CD14-positive monocyte (primary cell): Measurements from ENCODE around the gene RANBP3. TPM values are rescaled to one million over a fixed set of nuclear protein-coding genes. Genes with fewer than 3 reads are reported as not detected.

Experiments
- DNase-seq, 3 donors: peaks; one replicate each; pipeline ENCODE4 v3.0.0-alpha.2; 2011 to 2022
- H2AFZ ChIP-seq: 2 replicates; pipeline ENCODE4 v1.6.0; 2012; ENCODE audit warnings: mild to moderate bottlenecking, low read depth, low read length, inconsistent platforms; ENCODE audit not compliant: insufficient read depth, poor library complexity, severe bottlenecking
- H3K27ac ChIP-seq, 2 donors: 1 replicate in 1 of 2; 2 replicates in 1 of 2; pipeline ENCODE4 v1.5.1; 2012 to 2013; ENCODE audit warnings: low read length in 2 of 2, control low read depth in 1 of 2, inconsistent platforms in 1 of 2, low read depth in 1 of 2, mild to moderate bottlenecking in 1 of 2
- H3K27me3 ChIP-seq, 2 donors: one replicate each; pipeline versions ENCODE4 v1.6.0 to v1.6.1; 2011 to 2013; ENCODE audit warnings: low read length in 2 of 2; ENCODE audit not compliant: control insufficient read depth in 2 of 2, insufficient read depth in 2 of 2
- H3K36me3 ChIP-seq, 2 donors: replicated peaks in 1 of 2; 1 replicate in 1 of 2; 2 replicates in 1 of 2; pipeline versions ENCODE4 v1.5.1 to v1.6.1; 2012 to 2013; ENCODE audit warnings: low read length in 2 of 2, control low read depth in 1 of 2, inconsistent platforms in 1 of 2, mild to moderate bottlenecking in 1 of 2; ENCODE audit not compliant: insufficient read depth in 2 of 2, control insufficient read depth in 1 of 2
- H3K4me1 ChIP-seq, 2 donors: 1 replicate in 1 of 2; 2 replicates in 1 of 2; pipeline versions ENCODE4 v1.5.1 to v1.6.1; 2012 to 2013; ENCODE audit warnings: low read length in 2 of 2, control low read depth in 1 of 2, inconsistent platforms in 1 of 2, mild to moderate bottlenecking in 1 of 2, moderate library complexity in 1 of 2; ENCODE audit not compliant: insufficient read depth in 2 of 2, control insufficient read depth in 1 of 2
- H3K4me2 ChIP-seq: replicated peaks from 2 replicates; pipeline ENCODE3; 2012; ENCODE audit warnings: low read length, moderate library complexity, mild to moderate bottlenecking; ENCODE audit not compliant: poor library complexity, severe bottlenecking; ENCODE audit errors: extremely low read depth
- H3K4me3 ChIP-seq, 3 experiments: fragments of 200-600 bp in 1 of 3; sonication (generic) in 1 of 3; replicated peaks in 1 of 3; 1 replicate in 2 of 3; 2 replicates in 1 of 3; pipeline ENCODE4 v1.5.1; 2011 to 2013; ENCODE audit warnings: low read length in 3 of 3, mild to moderate bottlenecking in 3 of 3, control low read depth in 2 of 3, low read depth in 2 of 3, inconsistent platforms in 1 of 3, moderate library complexity in 1 of 3
- H3K79me2 ChIP-seq: 2 replicates; pipeline ENCODE4 v1.6.0; 2012; ENCODE audit warnings: mild to moderate bottlenecking, control low read depth, inconsistent platforms, low read length, moderate library complexity; ENCODE audit not compliant: insufficient read depth
- H3K9ac ChIP-seq: 2 replicates; pipeline ENCODE4 v1.6.0; 2017; ENCODE audit warnings: low read length, mild to moderate bottlenecking; ENCODE audit not compliant: insufficient read depth, poor library complexity, severe bottlenecking
- H3K9me3 ChIP-seq, 2 donors: replicated peaks in 1 of 2; 1 replicate in 1 of 2; 2 replicates in 1 of 2; pipeline versions ENCODE4 v1.5.1 to v1.6.1; 2012 to 2013; ENCODE audit warnings: low read length in 2 of 2, control low read depth in 1 of 2; ENCODE audit not compliant: control insufficient read depth in 1 of 2, insufficient read depth in 1 of 2
- H4K20me1 ChIP-seq: 2 replicates; pipeline ENCODE4 v1.6.0; 2012; ENCODE audit warnings: mild to moderate bottlenecking, low read length, control low read depth, moderate library complexity; ENCODE audit not compliant: insufficient read depth
- H3K27ac Mint-ChIP-seq, 7 donors: one replicate each; pipeline ENCODE4 v1.8.0; 2020; ENCODE audit warnings: mild to moderate bottlenecking in 7 of 7, mixed read lengths in 7 of 7, moderate library complexity in 6 of 7, inconsistent platforms in 2 of 7
- H3K27me3 Mint-ChIP-seq, 3 donors: one replicate each; pipeline ENCODE4 v1.8.0; 2021 to 2022; ENCODE audit warnings: low read depth in 3 of 3, mild to moderate bottlenecking in 3 of 3, mixed read lengths in 3 of 3, moderate library complexity in 3 of 3, inconsistent platforms in 1 of 3
- H3K36me3 Mint-ChIP-seq, 2 donors: one replicate each; pipeline ENCODE4 v1.8.0; 2020; ENCODE audit warnings: mixed read lengths in 2 of 2, inconsistent platforms in 1 of 2, mild to moderate bottlenecking in 1 of 2
- H3K4me1 Mint-ChIP-seq: one replicate; pipeline ENCODE4 v1.8.0; 2020; ENCODE audit warnings: mild to moderate bottlenecking, mixed read lengths
- H3K4me3 Mint-ChIP-seq, 2 donors: one replicate each; pipeline ENCODE4 v1.8.0; 2020; ENCODE audit warnings: mild to moderate bottlenecking in 2 of 2, mixed read lengths in 2 of 2, moderate library complexity in 1 of 2
- H3K9me3 Mint-ChIP-seq, 7 donors: one replicate each; pipeline ENCODE4 v1.8.0; 2020 to 2022; ENCODE audit warnings: mixed read lengths in 7 of 7, mild to moderate bottlenecking in 6 of 7, moderate library complexity in 6 of 7, inconsistent platforms in 2 of 7
- WGBS: methylation state at CpG from one replicate; pipeline ENCODE4 v1.1.5; 2013; ENCODE audit warnings: missing lambda C conversion rate; ENCODE audit not compliant: insufficient coverage; 5-methylcytosine and 5-hydroxymethylcytosine counted together
- intact Hi-C, 2 donors: fragments of 100-400 bp; cut with micrococcal nuclease; formaldehyde crosslinking; loops; one replicate each; pipeline versions ENCODE4 v1.15.0 to v1.15.1; 2023
- polyA plus RNA-seq, 3 donors: library from polyadenylated mRNA; depleted of rRNA in 1 of 3; unstranded in 2 of 3; stranded (reverse) in 1 of 3; fragments of 300-500 nt in 2 of 3; fragments of >200 nt in 1 of 3; fragmentation: Illumina TruSeq in 2 of 3; gene quantifications; 1 replicate in 2 of 3; 2 replicates in 1 of 3; pipeline ENCODE4 v1.2.3, GENCODE V29; 2012 to 2021
- TF ChIP-seq, protein P1 (sequence below): fragments of 200-600 bp; IDR thresholded peaks from one replicate; pipeline ENCODE4 v1.8.0; 2022; ENCODE audit warnings: antibody characterized with exemption, mild to moderate bottlenecking

Gene RANBP3
- polyA plus RNA-seq, 3 donors, result 4.5 to 49.5 (median 8.1) TPM

DNA sequence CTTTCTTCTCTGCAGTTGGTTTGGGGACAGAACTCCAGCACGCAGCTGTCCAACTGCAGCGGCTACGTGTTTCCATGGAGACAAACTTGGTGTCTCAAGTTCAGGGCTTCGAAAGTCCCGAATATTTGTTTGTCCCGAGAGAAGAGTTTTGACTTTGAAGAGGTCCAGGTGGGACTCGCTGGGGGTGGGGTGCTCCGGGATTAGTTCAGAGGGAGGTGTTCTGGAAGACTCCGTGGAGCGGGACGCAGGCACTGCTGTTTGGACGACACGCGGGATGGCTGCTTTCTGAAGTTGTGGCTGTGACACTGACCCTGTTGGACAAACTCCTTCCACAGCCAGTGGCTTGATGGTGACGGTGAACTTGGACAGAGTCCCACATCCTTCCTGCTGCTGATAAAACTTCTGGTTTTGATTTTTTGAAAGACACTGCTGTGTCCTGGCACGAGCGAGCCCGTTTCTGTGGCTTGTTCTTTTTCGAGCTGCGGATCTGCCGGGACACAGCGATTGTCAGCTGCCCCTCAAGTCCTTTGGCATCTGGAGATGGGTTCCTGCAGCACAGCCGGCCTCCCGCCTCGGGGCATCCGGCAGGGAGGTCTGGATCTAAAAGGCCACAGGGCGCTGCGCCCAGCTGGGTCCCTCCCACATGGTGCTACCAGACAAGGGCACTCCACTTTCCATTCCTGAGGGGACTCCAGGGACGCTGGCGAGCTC, 15.9 kb upstream of the RANBP3 start:
- no peaks in the 10 kb centered on the region for H3K4me1 ChIP-seq
- 78% methylated on average over 29 of the region's 30 CpGs for WGBS
- Mint-ChIP-seq H3K9me3 (peaks cover 0 to 2% (median 0%) of the 10 kb centered on the region in 7 donors), H3K4me3 (no peak overlapping the region), H3K36me3 (peaks cover 13 to 28% of the 10 kb centered on the region in 2 donors), H3K4me1 (peaks cover 2% of the 10 kb centered on the region), H3K27ac (peak overlapping the region in 1 of 7 donors; percentile 36), H3K27me3 (peaks cover 0 to 2% (median 0%) of the 10 kb centered on the region in 3 donors)
- H2AFZ ChIP-seq, result no peak overlapping the region
- no peaks in the 10 kb centered on the region for H3K9me3 ChIP-seq
- H3K27me3 ChIP-seq, result no peaks in the 10 kb centered on the region
- H3K4me3 ChIP-seq, result no peak overlapping the region
- intact Hi-C loops, result no loop called here
- TF ChIP-seq, protein P1, sequence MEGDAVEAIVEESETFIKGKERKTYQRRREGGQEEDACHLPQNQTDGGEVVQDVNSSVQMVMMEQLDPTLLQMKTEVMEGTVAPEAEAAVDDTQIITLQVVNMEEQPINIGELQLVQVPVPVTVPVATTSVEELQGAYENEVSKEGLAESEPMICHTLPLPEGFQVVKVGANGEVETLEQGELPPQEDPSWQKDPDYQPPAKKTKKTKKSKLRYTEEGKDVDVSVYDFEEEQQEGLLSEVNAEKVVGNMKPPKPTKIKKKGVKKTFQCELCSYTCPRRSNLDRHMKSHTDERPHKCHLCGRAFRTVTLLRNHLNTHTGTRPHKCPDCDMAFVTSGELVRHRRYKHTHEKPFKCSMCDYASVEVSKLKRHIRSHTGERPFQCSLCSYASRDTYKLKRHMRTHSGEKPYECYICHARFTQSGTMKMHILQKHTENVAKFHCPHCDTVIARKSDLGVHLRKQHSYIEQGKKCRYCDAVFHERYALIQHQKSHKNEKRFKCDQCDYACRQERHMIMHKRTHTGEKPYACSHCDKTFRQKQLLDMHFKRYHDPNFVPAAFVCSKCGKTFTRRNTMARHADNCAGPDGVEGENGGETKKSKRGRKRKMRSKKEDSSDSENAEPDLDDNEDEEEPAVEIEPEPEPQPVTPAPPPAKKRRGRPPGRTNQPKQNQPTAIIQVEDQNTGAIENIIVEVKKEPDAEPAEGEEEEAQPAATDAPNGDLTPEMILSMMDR, result no peak
- no peaks in the 10 kb centered on the region for H3K36me3 ChIP-seq
- H3K9ac ChIP-seq, result no peak overlapping the region
- DNase-seq, result no peak
- no peaks in the 10 kb centered on the region for H4K20me1 ChIP-seq
- H3K4me2 ChIP-seq, result no peak overlapping the region
- H3K27ac ChIP-seq, result no peak overlapping the region
- H3K79me2 ChIP-seq, result no peaks in the 10 kb centered on the region

DNA sequence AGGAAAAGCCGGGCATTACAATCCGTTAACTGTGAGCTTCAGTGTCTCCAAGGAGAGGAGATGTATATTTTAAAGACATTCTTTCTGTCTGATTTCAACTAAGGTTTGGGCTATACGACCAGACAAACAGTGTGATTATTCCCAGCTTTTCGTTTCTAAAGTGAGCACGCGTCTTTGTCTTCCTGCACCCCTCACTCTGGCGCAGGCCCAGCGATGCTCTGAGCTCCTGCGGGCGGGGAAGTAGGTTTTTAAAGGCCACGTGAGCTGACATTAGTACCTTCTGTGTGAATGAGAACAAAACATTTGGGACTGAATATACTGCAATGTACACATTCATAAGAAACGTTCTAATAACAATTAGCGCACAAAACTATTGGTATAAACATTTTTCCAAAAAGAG, 15.3 kb upstream of the RANBP3 start:
- H3K9me3 Mint-ChIP-seq, result peaks cover 0 to 2% (median 0%) of the 10 kb centered on the region in 7 donors
- H3K4me1 Mint-ChIP-seq, result peaks cover 2% of the 10 kb centered on the region
- H3K36me3 Mint-ChIP-seq, result peaks cover 13 to 28% of the 10 kb centered on the region in 2 donors
- no peak overlapping the region for H3K9ac ChIP-seq
- no peak overlapping the region for H3K4me3 Mint-ChIP-seq
- no peaks in the 10 kb centered on the region for H4K20me1 ChIP-seq
- H3K4me1 ChIP-seq, result no peaks in the 10 kb centered on the region
- no peak overlapping the region for H3K27ac ChIP-seq
- no peaks in the 10 kb centered on the region for H3K36me3 ChIP-seq
- TF ChIP-seq, protein P1, result no peak
- H3K9me3 ChIP-seq, result no peaks in the 10 kb centered on the region
- H3K4me2 ChIP-seq, result no peak overlapping the region
- no peak overlapping the region for H3K27ac Mint-ChIP-seq
- H2AFZ ChIP-seq, result no peak overlapping the region
- H3K27me3 Mint-ChIP-seq, result peaks cover 0 to 2% (median 0%) of the 10 kb centered on the region in 3 donors
- H3K79me2 ChIP-seq, result no peaks in the 10 kb centered on the region
- WGBS, result 100% methylated on average over 1 of the region's 13 CpGs
- DNase-seq, result no peak
- intact Hi-C loops, result no loop called here
- no peak overlapping the region for H3K4me3 ChIP-seq
- no peaks in the 10 kb centered on the region for H3K27me3 ChIP-seq
